Stimulated activated CD8-positive, alpha-beta memory T cell treated with anti-CD3 and anti-CD28 coated beads, Interleukin-4, amount 100 ng/mL, for 4 hours (primary cell): Measurements from ENCODE around the gene ARHGEF28.

Experiments
- DNase-seq, 2 donors: peaks; one replicate each; pipeline ENCODE4 v3.0.0-alpha.2; 2020; ENCODE audit warnings: low read depth in 2 of 2, low spot score in 1 of 2

ARHGEF28 gene

DNA sequence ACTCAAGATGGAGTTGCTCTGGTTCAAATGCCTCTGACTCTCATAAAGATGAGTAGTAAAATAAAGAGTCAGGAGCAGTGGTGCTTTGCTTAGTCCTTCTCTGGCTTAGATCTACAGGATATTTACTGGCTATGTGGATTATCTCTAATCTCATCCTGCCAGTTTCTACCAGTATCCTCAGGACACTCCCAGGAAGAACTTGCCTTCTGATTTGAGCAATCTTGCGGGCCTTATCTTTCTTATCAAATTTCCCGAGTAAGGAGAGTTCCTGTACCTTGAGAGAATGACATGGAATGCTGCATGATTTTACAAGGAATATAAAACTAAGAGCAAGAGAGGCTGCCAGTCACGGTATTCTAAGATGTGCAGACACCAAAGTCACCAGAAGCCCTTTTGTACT, 364.0 kb downstream of the ARHGEF28 start:
- DNase-seq = no peak
